GM08714 (cell line): ENCODE data around the gene CYP1A1.

Experiments
- H3K4me3 ChIP-seq: fragments of 200-500 bp; sonication (Bioruptor generic); 2 replicates; pipeline ENCODE4 v1.5.1; 2014; ENCODE audit warnings: mild to moderate bottlenecking, low read length, inconsistent platforms
- ZNF274 ChIP-seq: IDR thresholded peaks from 2 replicates; pipeline ENCODE4 v1.6.1; 2012; ENCODE audit warnings: mild to moderate bottlenecking, low read depth, low read length

Gene CYP1A1

GRCh38 chr15:74692327-74692726, 33.0 kb downstream of the CYP1A1 start:
- TF ChIP-seq ZNF274 = no peak
- no peak overlapping the region for H3K4me3 ChIP-seq

GRCh38 chr15:74683758-74684157, 41.6 kb downstream of the CYP1A1 start:
- H3K4me3 ChIP-seq = no peak overlapping the region
- no peak for TF ChIP-seq ZNF274

GRCh38 chr15:74682954-74683353, 42.4 kb downstream of the CYP1A1 start:
- TF ChIP-seq ZNF274 = no peak

GRCh38 chr15:74680456-74680855, 44.9 kb downstream of the CYP1A1 start:
- no peak for TF ChIP-seq ZNF274
- no peak overlapping the region for H3K4me3 ChIP-seq

More at GRCh38 chr15:74682954-74683353, 42.4 kb downstream of the CYP1A1 start:
- H3K4me3 ChIP-seq = no peak overlapping the region

- no peak overlapping the region for H3K4me3 ChIP-seq
- no peak for TF ChIP-seq ZNF274
Measured at GRCh38 chr15:74676801-74677200, 48.5 kb downstream of the CYP1A1 start.

GRCh38 chr15:74674161-74674560, 51.2 kb downstream of the CYP1A1 start:
- TF ChIP-seq ZNF274 = no peak
- H3K4me3 ChIP-seq = no peak overlapping the region

GRCh38 chr15:74669627-74670026, 55.7 kb downstream of the CYP1A1 start:
- TF ChIP-seq ZNF274 = no peak
- H3K4me3 ChIP-seq = no peak overlapping the region
